OCI-LY3 (cell line): ENCODE measurements around the gene EFL1.

Experiments used
- H2AFZ ChIP-seq: fragments of 200-600, 300-600 bp; shearing (Covaris generic); 2 replicates; pipeline ENCODE4 v1.6.0; 2014; ENCODE audit warnings: antibody characterized with exemption, low read depth, low read length
- H3K27ac ChIP-seq: fragments of 200-600, 300-600 bp; sonication (generic); 2 replicates; pipeline ENCODE4 v1.5.1; 2014; ENCODE audit warnings: mild to moderate bottlenecking, low read length, moderate library complexity, mixed read lengths
- H3K27me3 ChIP-seq: fragments of 200-600, 300-600 bp; sonication (generic); 2 replicates; pipeline ENCODE4 v1.6.1; 2014; ENCODE audit warnings: low read depth, low read length, mixed read lengths
- H3K36me3 ChIP-seq: fragments of 200-600, 300-600 bp; sonication (generic); replicated peaks from 2 replicates; pipeline ENCODE3; 2014; ENCODE audit warnings: low read depth, low read length, mixed read lengths
- H3K4me1 ChIP-seq: fragments of 300-600, 200-600 bp; sonication (generic); 2 replicates; pipeline ENCODE4 v1.6.1; 2014; ENCODE audit warnings: low read length, mixed read lengths
- H3K4me2 ChIP-seq: fragments of 200-600, 300-600 bp; sonication (generic); 2 replicates; pipeline ENCODE4 v1.6.1; 2014; ENCODE audit warnings: low read length, mixed read lengths
- H3K4me3 ChIP-seq: fragments of 300-600, 200-600 bp; sonication (generic); 2 replicates; pipeline ENCODE4 v1.5.1; 2014; ENCODE audit warnings: antibody characterized with exemption, mild to moderate bottlenecking, low read length, moderate library complexity
- H3K79me2 ChIP-seq: fragments of 300-600, 200-600 bp; shearing (Covaris generic); 2 replicates; pipeline ENCODE4 v1.6.1; 2014; ENCODE audit warnings: mild to moderate bottlenecking, low read length, mixed read lengths
- H3K9ac ChIP-seq: fragments of 300-600, 200-600 bp; shearing (Covaris generic); 2 replicates; pipeline ENCODE4 v1.6.0; 2014; ENCODE audit warnings: mild to moderate bottlenecking, low read length, moderate library complexity
- H3K9me3 ChIP-seq: fragments of 200-600, 300-600 bp; shearing (Covaris generic); 2 replicates; pipeline ENCODE4 v1.6.1; 2014; ENCODE audit warnings: low read length, mixed read lengths; ENCODE audit not compliant: insufficient read depth
- H4K20me1 ChIP-seq: fragments of 200-600, 300-600 bp; sonication (generic); 2 replicates; pipeline ENCODE4 v1.6.1; 2016; ENCODE audit warnings: low read length, mixed read lengths; ENCODE audit not compliant: insufficient read depth
- EZH2phosphoT487 ChIP-seq: fragments of 200-600 bp; shearing (Covaris generic); IDR thresholded peaks from 2 replicates; pipeline ENCODE4 v1.6.1; 2018; ENCODE audit warnings: antibody characterized with exemption, mixed run types, low read depth
- TF ChIP-seq, protein P1 (sequence below): fragments of 200-600, 300-600 bp; sonication (generic); IDR thresholded peaks from 2 replicates; pipeline ENCODE4 v1.5.1; 2014; ENCODE audit warnings: antibody characterized with exemption, low read length, low read depth

EFL1 gene

DNA sequence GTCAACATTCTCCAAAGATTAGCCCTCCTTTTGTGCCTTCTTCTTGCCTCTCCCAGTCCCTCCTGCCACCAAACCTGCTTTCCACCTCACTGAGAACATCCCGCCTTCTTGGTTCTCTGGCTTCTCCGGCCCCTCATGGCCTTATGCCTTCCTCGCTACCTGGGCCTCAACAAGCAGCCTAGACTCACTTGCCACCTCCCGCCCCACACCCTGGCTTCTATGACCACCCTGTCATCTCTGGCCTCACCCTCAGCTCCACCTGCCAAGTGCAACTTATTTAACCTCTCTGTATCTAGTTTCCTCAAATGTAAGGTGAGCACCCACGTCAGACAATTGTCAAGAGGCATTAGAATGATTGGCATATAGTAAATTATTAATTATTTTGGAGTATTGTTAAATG lies 147.9 kb downstream of the EFL1 start:
- Histone ChIP-seq H3K4me3 (no peak overlapping the region), H3K79me2 (no peaks in the 10 kb centered on the region), H4K20me1 (no peaks in the 10 kb centered on the region), H3K27ac (no peak overlapping the region), H3K9ac (no peak overlapping the region), H3K4me2 (no peak overlapping the region), H3K9me3 (no peaks in the 10 kb centered on the region), H3K36me3 (no peaks in the 10 kb centered on the region), H2AFZ (no peak overlapping the region), H3K4me1 (no peaks in the 10 kb centered on the region), H3K27me3 (no peaks in the 10 kb centered on the region)
- TF ChIP-seq, protein P1, sequence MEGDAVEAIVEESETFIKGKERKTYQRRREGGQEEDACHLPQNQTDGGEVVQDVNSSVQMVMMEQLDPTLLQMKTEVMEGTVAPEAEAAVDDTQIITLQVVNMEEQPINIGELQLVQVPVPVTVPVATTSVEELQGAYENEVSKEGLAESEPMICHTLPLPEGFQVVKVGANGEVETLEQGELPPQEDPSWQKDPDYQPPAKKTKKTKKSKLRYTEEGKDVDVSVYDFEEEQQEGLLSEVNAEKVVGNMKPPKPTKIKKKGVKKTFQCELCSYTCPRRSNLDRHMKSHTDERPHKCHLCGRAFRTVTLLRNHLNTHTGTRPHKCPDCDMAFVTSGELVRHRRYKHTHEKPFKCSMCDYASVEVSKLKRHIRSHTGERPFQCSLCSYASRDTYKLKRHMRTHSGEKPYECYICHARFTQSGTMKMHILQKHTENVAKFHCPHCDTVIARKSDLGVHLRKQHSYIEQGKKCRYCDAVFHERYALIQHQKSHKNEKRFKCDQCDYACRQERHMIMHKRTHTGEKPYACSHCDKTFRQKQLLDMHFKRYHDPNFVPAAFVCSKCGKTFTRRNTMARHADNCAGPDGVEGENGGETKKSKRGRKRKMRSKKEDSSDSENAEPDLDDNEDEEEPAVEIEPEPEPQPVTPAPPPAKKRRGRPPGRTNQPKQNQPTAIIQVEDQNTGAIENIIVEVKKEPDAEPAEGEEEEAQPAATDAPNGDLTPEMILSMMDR, result no peak
- no peak for TF ChIP-seq EZH2phosphoT487

- no peak overlapping the region for H3K4me2 ChIP-seq
- no peaks in the 10 kb centered on the region for H3K36me3 ChIP-seq
- no peaks in the 10 kb centered on the region for H3K9me3 ChIP-seq
- TF ChIP-seq, protein P1, result no peak
- no peak for TF ChIP-seq EZH2phosphoT487
- H3K4me1 ChIP-seq, result no peaks in the 10 kb centered on the region
- H2AFZ ChIP-seq, result no peak overlapping the region
- no peak overlapping the region for H3K4me3 ChIP-seq
- no peak overlapping the region for H3K27ac ChIP-seq
- H3K27me3 ChIP-seq, result no peaks in the 10 kb centered on the region
- no peak overlapping the region for H3K9ac ChIP-seq
- H4K20me1 ChIP-seq, result no peaks in the 10 kb centered on the region
- no peaks in the 10 kb centered on the region for H3K79me2 ChIP-seq
Measured at GRCh38 chr15:82113106-82113715, 149.3 kb downstream of the EFL1 start.

DNA sequence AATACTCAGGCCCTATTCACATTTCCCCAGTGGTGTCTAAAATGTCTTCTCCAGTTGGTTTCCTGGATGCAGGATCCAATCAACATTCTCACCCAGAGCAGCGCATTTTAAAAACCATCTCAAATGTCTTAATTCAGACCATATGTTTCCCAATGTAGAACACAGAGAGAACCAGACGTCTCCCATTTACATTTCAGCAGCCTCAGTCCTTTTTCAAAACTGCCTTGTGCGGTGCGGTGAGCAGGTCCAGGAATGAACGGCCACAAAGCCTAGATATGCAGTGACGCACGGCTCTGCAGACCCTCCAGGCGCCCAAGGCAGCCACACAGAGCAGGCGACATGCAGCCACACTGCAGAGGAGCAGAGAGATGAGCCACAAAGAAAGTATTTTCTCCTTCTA lies 150.6 kb downstream of the EFL1 start:
- H3K36me3 ChIP-seq, result no peaks in the 10 kb centered on the region
- H3K4me3 ChIP-seq, result no peak overlapping the region
- TF ChIP-seq, protein P1, result no peak
- no peak for TF ChIP-seq EZH2phosphoT487
- no peak overlapping the region for H3K27ac ChIP-seq
- no peaks in the 10 kb centered on the region for H4K20me1 ChIP-seq
- H3K79me2 ChIP-seq, result no peaks in the 10 kb centered on the region
- H3K9me3 ChIP-seq, result no peaks in the 10 kb centered on the region
- H3K9ac ChIP-seq, result no peak overlapping the region
- peaks cover under 1% of the 10 kb centered on the region; the same call in 1 of the 2 replicates for H3K27me3 ChIP-seq
- no peak overlapping the region for H2AFZ ChIP-seq
- no peaks in the 10 kb centered on the region for H3K4me1 ChIP-seq
- no peak overlapping the region for H3K4me2 ChIP-seq

DNA sequence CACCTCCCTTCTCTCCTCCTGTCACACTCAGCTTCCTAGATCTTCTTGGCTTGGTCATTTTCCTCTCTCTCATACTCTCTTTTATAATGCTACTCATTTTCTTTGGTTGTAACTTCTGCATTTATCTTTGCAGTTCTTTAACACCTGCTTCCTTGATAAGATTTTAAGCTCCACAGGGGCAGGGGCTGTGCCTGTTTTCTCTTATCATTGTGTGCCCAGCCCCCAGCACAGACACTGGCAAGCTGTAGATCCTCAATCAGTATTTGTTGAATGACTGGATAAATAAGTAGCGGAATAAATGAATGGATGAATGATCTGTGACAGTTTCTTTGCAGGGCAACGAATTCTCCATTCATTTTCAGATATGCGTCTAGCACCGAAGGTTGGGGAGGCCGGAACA lies 152.4 kb downstream of the EFL1 start:
- H3K9ac ChIP-seq, result no peak overlapping the region
- TF ChIP-seq, protein P1, result no peak
- TF ChIP-seq EZH2phosphoT487, result no peak
- H3K4me1 ChIP-seq, result no peaks in the 10 kb centered on the region
- no peak overlapping the region for H3K4me2 ChIP-seq
- H4K20me1 ChIP-seq, result no peaks in the 10 kb centered on the region
- no peak overlapping the region for H3K27ac ChIP-seq
- H3K79me2 ChIP-seq, result no peaks in the 10 kb centered on the region
- H2AFZ ChIP-seq, result no peak overlapping the region
- H3K9me3 ChIP-seq, result no peaks in the 10 kb centered on the region
- H3K27me3 ChIP-seq, result peaks cover 3% of the 10 kb centered on the region; the same call in 1 of the 2 replicates
- no peak overlapping the region for H3K4me3 ChIP-seq
- no peaks in the 10 kb centered on the region for H3K36me3 ChIP-seq
